Activated CD4-positive, alpha-beta T cell treated with anti-CD3 and anti-CD28 coated beads for 4 hours (primary cell): ENCODE measurements around the gene RPGRIP1.
"Not testable (repeated sequence)": the region's sequence is repeated elsewhere in the genome, so short reads cannot be mapped to it uniquely, and the experiment has no call there.

Experiments used
- DNase-seq, 2 donors: peaks; one replicate each; pipeline ENCODE4 v3.0.0-alpha.2; 2020

The RPGRIP1 gene

GRCh38 chr14:21302013-21302835, 22.3 kb downstream of the RPGRIP1 start:
- no peak for DNase-seq

- not testable (repeated sequence) for DNase-seq
Observed at GRCh38 chr14:21302836-21303140, 22.9 kb downstream of the RPGRIP1 start.

GRCh38 chr14:21307637-21308036, 27.8 kb downstream of the RPGRIP1 start:
- no peak for DNase-seq

GRCh38 chr14:21308132-21308478, 28.2 kb downstream of the RPGRIP1 start:
- DNase-seq: no peak

- DNase-seq: peak; percentile 74 to 82
Observed at GRCh38 chr14:21308479-21309237, 28.8 kb downstream of the RPGRIP1 start.

- DNase-seq: no peak
Observed at GRCh38 chr14:21309238-21309636, 29.4 kb downstream of the RPGRIP1 start.

- no peak for DNase-seq
Observed at GRCh38 chr14:21309956-21310355, 30.1 kb downstream of the RPGRIP1 start.

GRCh38 chr14:21311614-21312013, 31.7 kb downstream of the RPGRIP1 start:
- no peak for DNase-seq

GRCh38 chr14:21313512-21313911, 33.6 kb downstream of the RPGRIP1 start:
- no peak for DNase-seq

GRCh38 chr14:21317398-21317797, 37.5 kb downstream of the RPGRIP1 start:
- no peak for DNase-seq

- no peak for DNase-seq
Observed at GRCh38 chr14:21320913-21321312, 41.0 kb downstream of the RPGRIP1 start.

- DNase-seq: no peak
Observed at GRCh38 chr14:21322716-21323115, 42.8 kb downstream of the RPGRIP1 start.

GRCh38 chr14:21326972-21327371, 47.1 kb downstream of the RPGRIP1 start:
- no peak for DNase-seq
